Embryonic facial prominence (tissue), 1 donor: ENCODE measurements around the gene CERCAM.

Experiments used
- DNase-seq: peaks from one replicate; pipeline ENCODE4 v3.0.0-alpha.2; 2016; ENCODE audit errors: extremely low spot score

CERCAM gene, protein sequence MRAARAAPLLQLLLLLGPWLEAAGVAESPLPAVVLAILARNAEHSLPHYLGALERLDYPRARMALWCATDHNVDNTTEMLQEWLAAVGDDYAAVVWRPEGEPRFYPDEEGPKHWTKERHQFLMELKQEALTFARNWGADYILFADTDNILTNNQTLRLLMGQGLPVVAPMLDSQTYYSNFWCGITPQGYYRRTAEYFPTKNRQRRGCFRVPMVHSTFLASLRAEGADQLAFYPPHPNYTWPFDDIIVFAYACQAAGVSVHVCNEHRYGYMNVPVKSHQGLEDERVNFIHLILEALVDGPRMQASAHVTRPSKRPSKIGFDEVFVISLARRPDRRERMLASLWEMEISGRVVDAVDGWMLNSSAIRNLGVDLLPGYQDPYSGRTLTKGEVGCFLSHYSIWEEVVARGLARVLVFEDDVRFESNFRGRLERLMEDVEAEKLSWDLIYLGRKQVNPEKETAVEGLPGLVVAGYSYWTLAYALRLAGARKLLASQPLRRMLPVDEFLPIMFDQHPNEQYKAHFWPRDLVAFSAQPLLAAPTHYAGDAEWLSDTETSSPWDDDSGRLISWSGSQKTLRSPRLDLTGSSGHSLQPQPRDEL

DNA sequence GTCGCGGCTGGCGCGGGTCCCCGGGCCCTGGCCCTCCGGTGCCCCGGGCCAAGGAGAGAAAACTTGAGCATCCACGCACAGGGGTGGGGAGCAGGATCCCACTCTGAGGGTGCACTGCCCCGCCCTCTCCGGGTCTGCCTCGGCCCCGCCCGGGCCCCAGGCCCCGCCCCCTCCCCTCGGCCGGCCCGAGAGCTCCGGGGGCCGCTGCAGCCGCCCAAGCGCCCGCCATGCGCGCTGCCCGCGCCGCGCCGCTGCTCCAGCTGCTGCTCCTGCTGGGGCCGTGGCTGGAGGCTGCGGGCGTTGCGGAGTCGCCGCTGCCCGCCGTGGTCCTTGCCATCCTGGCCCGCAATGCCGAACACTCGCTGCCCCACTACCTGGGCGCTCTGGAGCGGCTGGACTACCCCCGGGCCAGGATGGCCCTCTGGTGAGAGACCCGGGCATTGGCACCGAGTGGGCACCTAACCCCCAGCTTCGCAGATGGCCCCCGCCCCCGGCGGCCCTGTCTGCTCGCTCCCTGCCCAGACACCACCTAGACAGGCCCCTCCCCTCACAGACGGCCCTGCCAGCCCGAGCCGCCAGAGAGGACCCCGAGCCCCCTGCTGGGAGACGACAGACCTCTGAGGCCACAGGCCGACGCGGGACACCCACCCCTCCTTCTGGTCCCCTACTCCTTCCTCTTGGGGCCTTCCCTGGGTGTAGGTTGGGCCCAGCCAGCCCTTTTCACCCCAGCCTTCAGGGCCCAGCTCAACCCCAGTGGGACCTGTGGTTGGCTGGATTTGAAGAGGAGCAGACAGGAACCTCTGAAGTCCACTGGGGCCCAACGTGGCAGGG is at the start of gene CERCAM:
Gene CERCAM (plus strand): TSS at position 207 of the 831 bp plus-strand sequence. CDS start 21 bp downstream, at position 228.
- DNase-seq = no peak

DNA sequence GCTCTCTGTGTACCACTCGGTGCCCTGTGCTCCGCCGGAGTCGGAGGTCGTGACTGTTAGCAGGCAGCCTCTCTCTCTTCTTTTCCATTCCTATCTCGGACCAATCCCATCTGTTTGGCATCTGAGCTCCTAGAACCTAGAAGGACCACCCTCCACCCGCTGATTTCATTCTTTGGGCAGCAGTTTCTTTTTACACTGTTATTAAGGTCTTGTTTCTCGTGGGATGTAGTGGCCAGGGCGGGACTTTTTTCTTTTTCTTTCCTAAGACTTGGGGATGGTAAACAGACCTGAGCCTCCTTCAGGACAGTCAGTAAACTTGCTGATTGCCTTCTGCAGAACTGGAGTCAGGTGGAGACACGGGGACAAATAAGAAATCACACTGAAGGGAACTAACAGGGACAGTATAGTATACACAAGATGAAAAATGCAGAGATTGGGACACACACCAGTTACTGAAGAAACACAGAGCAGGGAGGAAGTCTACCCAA is 49.0 kb upstream of the CERCAM start:
- DNase-seq = no peak

DNA sequence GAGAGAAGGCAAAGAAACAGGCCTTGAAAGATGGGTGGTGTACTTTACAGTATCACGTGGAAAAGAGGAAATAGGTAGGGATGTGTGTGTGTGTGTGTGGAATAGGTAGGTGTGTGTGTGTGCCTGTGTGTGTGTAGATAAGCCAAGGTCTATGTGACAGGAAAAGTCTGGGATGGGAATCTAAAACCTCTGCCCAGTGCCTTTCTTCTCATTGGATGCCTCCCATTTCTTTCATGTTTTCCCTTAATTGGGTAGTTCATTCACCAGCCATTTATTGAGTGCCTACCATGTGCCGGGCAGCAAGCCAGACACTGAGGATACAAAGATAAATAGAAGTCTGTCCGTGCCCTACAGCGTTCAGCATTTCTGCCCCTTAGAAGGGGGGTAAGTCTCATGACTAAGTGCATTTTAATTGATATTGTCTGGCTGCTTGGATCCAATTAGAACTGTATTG is 48.4 kb upstream of the CERCAM start:
- DNase-seq = no peak

DNA sequence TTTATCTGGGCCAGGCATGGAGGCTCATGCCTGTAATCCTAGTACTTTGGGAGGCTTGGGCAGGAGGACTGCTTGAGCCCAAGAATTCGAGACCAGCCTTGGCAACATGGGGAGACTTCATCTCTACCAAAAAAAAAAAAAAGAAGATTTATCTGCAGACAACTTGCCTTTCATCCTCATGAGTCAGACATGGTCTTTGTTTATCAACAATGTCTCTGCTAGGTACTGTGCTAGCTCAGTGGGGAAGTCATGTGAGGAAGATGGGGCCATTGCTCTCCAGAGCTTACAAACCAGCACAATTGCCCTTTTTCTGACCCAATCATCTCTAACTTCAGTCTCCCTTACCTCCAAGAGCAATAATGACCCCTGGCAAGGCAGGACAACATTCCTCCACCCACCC is 47.9 kb upstream of the CERCAM start:
- DNase-seq = no peak

DNA sequence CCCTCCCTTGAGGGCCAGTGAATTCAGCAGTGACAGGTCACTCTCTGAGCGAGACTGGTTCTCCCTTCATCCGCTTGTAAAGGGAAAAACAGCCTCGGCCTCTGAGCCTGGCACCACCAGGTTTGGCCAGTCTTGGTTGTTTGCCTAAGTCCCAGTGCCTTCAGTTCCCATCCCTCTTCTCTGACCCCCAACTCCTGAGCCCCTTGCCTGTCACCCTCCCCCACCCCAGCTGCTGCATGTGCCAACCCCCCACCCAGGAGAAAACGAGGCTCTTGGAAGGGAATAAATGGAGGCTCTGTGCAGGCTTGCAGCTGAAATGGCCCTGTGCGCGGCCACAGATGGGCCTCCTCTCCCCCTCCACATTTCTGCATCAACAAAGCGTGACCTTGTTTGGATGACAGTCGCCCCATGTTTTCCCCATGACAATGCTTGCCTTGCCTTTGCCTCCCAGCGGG is 46.4 kb upstream of the CERCAM start:
- no peak for DNase-seq

DNA sequence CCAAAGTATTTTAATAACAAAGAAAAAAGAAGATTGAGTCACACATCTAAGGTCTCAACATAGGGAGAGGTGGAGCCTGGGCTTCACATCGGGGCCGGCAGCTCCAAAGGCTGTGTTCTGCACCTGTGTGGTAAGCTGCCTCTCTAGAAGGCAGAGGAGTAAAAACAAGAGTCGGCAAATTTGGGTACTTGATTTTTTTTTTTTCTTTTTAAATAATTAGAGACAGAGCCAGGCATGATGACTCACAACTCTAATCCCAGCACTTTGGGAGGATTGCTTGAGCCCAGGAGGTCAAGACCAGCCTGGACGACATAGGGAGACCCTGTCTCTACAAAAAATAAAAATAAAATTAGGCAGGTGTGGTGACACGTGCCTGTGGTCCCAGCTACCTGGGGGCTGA is 44.8 kb upstream of the CERCAM start:
- no peak for DNase-seq

DNA sequence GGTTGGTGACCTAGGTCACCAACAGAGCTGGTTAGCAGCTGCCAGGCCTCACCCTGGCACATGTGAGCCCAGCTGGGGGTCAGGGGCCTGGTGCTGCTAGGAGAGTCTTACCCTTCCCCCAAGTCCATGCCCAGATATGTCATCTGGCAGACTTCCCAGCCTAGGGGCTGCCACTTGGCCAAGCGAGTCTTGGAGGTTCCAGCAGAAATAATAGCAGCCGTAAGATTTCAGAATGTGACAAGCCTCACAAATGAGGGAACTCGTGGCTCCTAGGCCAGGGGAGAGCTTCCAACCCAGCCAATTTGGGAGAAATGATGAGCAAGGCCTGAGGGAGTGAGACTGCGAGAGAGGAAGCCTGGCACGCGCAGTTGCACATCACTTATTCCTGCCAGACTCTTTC is 38.4 kb upstream of the CERCAM start:
- DNase-seq = no peak

DNA sequence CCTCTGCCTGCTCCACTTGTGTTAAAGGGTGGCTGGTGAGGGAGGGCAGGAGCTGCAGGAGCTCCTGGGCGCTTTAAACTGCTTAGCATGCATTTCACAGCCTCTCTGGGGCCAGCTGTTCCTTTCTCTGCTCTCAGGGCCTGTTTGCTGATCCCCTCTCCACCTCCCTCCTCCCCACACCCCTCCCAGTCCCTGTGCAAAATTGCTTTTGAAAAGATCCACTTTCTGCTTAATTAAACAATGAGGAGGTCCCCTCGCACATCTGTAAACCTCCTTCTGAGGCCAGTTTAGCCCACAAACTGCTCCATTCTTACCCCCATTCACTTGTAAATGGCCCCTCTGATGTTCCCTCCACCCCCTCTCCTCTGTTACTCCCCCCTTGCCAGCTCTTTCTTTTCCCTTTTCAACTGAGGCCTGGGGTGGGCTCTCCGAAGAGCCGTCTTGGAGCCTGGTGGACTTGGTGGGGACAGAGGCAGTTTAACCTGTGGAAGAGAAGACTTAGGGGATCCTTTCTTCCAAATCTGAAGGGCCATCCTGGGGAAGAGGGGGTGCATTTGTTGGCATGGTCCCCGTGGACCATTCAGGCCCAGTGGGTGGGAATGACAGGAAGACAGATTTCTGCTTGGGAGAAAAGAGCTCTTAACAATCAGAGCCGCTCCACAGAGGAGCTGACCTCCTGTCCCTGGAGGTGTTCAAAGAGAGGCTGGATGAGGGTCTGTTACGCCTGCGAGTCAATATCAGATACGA is 37.5 kb upstream of the CERCAM start:
- DNase-seq = no peak

DNA sequence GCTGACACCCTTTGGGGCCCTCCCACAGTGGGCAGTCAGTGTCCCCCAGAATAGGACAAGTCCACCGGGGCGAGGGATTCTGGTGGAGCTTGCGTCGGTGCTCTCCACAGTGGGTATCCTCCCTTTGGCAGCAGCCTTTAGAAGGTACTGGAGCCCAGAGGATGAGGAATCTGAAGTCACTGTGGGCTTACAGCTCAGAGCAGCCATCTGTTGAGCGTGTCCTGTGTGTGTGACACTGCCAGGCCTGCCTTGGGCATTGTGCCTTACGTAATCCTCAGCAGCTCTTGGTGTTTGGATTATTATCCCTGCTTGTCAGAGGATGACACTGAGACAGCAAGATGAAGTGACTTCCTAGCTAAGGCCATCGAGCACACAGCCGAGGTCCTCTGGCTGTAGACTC is 36.9 kb upstream of the CERCAM start:
- no peak for DNase-seq

DNA sequence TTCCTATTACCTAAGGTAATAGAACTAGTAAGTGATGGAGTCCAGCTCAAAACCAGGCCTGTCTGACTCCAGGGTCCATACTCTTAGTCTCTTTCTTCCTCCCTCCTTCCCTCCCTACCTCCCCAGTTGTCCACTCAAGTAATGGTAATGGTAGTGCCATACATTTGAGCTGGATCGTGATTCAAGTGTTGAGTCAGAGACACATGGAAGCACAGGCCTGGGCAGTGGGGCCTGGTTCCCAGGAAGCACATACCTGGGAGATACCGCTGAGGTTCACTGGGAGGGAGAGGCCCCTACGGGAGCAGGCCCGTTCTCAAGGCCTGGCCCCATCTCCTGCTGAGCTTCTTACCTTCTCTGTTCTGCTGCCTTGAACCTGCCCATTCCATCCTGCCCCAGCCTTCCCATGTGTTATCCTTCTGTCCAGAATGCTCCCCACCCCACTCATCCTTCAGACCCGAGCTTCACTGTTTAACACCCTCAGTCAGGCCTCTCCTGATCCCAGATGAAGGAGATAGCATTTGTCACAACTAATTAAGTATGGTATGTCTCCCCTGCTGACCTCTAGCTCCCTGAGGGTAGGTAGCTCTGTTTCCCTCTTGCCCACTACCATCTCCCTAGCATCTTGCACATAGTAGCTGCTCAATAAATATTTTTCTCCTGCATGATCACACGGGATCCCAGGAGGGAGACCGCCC is 35.7 kb upstream of the CERCAM start:
- DNase-seq = no peak

DNA sequence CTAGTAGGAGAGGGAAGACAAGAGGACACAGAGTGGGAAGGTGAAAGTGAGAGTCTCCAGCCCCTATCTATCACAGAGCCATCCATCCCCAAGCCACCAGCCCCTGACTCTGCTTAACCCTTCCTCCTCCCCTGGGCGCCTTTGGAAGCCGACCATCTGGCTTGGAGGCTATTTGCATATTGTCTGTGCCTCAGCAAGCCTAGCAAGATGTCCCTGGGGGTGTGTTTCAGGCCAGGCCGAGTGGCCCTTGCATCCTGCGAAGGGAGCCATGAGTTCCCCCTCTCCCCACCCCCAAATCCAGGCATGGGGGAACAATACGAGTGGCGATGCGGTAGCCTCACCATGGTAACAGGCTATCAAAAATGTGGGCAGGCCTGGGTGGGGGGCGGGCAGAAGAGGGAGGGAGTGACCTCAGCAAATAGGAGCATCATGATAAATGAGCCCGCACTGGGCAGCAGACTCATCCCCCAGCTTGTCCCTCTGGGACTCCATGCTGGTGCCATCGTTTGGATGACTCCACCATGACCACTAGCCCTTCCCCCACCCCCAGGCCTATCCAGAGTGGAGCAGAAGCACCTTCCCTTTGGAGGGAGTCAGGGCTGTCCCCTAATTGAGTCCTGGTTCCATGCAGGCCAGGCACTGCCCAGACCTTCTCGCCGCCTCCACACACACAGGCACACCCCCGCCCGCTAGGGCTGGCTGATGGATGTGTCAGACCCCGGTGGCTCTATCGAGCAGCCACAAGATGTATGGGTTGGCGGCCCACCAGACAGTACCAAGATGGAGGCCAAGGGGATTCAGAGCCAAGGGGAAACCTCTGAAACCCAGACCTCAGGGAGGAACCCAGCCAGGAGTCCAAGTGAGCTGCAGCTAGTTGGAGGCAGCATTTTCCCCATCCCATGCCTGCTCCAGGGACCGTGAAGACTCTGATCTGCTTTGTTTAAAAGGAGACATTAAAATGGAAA is 34.9 kb upstream of the CERCAM start:
- no peak for DNase-seq

DNA sequence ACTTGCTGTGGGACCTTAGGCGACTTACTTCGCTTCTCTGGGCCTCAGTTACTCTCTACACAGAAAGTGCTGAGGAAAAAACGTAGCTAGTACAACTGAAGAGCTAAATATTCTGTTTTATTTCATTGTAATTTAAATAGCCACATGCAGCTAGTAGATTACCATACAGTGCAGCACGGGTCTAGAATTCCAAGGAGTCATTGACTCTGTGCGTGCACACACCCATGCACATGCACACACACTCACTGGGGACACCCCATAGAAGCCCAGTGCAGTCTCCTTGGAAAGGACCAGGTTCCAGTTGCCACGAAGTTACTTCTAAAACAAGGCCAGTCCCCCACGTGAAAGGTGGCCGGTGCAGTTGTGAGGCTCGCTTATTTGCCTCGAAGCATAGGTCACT is 32.5 kb upstream of the CERCAM start:
- no peak for DNase-seq

DNA sequence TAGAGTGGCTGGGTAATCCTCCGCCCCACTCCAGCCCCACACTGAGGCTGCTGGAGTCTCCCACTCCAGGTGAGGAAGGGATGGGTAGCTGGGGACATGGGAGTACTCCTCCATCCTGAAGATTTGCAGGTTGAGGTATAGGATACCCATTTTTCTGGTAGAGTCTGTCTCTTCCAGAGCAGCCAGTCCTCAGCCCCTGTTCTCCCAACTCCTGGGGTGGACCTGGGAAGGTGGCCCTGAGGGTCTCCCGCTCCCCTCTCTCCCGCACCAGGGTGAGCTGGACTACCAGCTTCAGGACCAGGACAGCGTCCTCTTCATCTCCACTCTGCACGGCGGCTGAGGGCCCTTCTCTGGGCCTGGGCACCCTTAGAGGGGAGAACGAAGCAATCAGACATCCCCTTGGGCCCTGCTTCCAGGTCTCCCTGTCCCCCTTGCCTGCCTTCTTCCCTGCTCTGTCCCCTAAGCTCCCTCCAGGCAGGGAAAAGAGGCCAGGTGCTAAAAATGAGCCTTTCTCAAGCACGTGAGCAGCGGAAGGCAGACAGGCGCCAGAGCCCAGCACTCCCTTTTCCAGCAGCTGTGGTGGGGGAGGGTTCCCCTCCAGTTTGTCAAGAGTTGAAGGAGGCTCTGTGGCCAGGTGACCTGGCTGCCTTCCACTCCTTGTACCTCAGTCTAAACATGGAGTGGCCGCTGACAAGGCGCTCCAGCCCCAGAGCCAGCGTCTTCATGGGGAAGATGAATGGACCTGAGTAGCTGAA is 31.1 kb upstream of the CERCAM start:
- DNase-seq = no peak

DNA sequence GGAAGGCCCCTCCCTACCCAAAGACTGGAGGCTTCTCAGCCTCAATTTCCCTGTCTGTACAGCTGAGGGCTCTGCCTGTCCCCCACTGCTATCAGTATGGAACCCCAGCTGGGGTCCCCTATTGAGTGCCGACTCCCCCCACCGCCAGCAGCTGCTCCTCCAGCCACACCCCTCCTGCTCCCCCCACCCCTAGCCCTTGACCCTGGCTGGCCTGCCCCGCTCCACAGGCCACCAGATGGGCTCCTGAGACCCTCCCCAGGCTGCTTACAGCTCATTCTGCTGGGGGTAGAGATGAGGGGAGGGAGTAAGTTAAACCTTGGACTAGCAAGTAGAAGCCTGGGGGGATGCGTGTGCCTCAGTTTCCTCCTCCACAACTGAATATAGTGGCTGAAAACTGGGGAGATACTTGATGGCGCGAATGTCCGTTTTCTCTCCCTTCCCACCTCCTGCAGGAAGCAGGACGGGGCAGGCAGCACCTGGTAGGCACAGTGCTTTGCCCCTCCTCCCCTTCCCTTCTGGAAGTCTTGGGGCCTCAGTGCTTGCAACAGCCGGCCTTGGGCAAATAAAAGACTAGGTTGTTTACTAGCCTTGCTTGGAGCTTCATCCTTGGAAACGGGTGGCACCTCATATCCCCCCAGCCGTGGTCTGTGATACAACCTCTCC is 30.4 kb upstream of the CERCAM start:
- DNase-seq = no peak

DNA sequence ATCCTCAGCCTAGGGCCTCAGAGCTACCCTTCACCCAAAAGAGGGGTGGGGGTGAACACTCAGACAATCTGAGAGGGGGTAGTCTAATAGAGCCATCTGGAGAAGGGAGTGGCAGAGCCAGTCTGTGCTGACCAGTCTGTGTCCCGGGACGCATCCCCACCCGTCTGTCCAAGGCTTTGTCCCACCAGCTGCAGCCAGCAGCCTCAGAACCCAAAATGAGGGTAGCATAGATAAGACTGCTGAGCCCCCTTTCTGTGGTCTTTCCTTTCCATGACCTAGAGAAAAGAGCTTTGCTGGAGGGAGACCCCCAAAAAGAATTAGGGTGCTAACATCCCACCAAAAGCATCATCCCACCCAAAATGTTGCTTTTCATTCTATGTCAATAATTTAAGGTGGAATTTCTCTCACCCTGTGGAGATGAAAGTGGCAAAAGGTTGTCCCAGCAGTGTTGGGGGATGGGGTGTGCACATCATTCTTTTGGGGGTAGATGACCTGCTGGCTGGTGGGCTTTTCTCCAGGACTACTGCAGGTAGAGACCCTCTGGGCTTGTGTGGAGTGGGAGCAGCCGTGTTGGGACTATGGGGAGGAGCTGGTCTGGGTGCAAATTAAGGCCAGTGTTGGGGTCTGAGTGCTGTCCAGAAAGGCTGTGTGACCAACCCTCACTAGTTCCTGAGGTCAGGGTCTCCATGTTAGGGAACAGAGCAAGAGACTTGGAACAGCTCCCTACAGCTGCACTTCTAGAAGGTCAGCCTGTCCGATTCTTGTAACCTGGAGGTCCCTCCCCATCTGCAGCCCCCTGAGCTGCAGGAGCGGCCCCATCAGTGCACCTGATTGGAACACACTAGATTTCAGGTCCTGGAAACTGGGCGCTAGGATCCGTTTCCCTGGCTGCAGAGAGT is 29.6 kb upstream of the CERCAM start:
- no peak for DNase-seq

DNA sequence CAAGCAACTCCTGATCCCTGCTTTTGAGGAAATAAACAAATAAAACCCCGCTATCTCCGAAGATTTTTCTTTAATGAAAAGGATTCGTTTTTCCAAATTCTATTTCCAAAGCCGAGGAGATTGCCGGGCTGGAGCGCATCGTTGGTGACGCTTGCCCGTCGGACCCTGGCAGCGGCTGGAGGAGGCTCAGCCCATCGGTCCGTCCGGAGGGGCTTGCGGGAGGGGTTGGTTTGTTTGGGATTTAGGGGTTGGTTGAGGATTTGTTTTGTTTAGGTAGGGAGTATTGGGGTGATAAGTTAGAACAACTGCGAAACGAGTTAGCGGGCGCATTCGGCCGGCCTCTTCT is 28.7 kb upstream of the CERCAM start:
- no peak for DNase-seq

DNA sequence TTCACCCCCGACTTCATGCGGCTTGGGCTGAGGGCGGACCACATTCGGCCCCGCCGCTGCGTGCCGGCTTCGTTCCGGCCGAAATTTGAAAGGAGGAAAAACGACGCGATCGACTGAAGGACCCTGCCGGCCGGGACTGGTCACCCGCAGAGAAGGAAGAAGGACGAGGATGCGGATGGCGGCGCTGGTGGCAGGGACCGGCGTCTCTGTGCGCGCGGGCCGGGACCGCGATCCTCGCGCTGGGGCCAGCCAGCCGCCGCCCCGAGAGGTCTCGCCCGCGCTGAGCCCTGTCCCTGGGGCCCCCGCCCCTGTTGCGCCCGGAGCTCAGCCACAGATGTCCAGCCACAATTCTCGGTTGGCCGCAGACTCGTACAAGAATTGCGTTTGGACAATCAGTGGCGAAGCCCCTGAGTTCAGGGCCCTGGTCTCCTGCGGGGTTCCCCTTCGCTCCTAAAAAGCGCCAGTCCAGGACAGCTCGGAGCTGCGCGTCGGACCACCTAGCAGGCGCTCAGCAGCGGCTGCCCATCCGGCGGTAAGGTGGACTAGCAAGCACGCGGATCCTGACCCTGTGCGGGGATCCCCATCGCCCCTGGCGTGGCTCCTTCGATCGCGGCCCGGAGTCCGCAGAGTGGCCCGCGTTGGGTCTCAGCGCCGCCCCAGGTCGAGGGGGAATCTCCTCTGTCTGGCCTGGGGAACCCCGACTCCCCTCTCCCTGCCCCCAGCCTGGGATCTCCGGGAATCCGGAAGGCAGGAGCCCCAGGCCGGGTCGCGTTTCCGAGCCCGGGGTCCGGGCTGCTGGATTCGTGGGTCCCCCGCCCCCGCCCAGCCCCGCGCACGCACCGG is 28.1 kb upstream of the CERCAM start:
- DNase-seq = no peak
